Measurements from ENCODE around the gene SEPTIN8. TPM values are rescaled to one million over a fixed set of nuclear protein-coding genes. Genes with fewer than 3 reads are reported as not detected.

The SEPTIN8 gene
- total RNA-seq, 1 donor from 2014 or later: 38.1 TPM

GRCh38 chr5:132802044-132802684 is 25.1 kb upstream of the SEPTIN8 start:
- DNase-seq (ENCODE audit: low read depth): no peak
- TF ChIP-seq CTCF (conservative IDR thresholded peaks at IDR 0.05; ENCODE audit: low read depth, low read length): peak; percentile 27
- H3K4me3 ChIP-seq (ENCODE audit: low read depth, low read length): no peak overlapping the region

DNA sequence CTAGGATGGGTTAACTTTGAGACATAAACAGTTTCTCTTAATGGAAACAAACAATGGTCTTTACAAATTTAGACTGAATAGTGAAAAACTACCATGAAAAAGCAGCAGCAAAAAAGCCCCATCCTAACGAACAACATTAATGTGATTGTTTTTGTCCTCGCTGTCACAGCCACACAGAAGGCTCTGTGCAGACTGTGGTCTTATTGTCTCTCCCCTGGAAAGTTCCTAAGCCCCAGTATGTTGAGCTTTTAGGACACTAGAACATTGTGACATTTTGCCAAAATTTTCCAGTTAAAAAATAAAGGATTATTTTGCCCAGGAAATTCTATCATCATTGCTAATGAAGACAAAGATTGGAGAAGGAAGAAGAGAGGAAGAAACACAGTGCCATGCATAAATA is 23.5 kb upstream of the SEPTIN8 start:
- no peak for TF ChIP-seq CTCF (conservative IDR thresholded peaks at IDR 0.05; ENCODE audit: low read depth, low read length)
- no peak overlapping the region for H3K4me3 ChIP-seq (ENCODE audit: low read depth, low read length)
- no peak for DNase-seq (ENCODE audit: low read depth)

DNA sequence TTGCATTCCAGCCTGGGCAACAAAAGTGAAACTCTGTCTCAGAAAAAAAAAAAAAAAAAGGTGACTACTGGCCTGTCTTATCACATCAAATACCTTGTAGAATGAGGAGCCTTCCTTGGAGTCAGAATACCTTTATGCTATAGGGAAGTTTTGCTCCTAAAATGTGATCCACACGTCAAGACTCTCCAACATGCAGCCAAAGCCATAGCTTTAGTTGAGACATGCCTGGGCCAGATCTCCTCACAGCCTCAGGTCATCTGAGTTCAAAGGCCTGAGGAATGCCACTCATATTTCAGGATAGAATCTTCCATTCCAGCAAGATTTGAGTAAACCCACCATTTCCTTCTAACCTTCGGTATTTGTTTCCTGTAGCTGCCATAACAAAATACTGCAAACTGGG is 22.4 kb upstream of the SEPTIN8 start:
- no peak for TF ChIP-seq CTCF (conservative IDR thresholded peaks at IDR 0.05; ENCODE audit: low read depth, low read length)
- DNase-seq (ENCODE audit: low read depth): no peak
- H3K4me3 ChIP-seq (ENCODE audit: low read depth, low read length): no peak overlapping the region

DNA sequence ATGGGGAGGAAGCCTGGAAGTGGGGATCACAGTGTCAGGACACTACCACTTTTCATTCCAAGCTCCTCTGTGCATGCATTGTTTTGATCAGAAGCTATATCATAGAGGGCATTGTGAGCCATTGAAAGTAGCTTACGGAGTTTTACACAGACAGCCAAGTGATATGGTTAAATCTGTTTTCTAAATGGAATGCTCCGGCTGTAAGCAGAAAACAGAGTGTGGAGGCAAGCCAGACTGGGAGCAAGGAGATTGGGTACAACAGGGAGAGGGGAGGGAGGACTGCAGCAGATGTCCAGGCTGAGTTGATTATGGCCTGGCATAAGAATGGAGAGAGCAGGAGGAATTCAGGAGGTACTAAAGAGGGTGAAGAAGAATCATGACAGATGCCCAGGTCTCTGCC is 20.6 kb upstream of the SEPTIN8 start:
- TF ChIP-seq CTCF (conservative IDR thresholded peaks at IDR 0.05; ENCODE audit: low read depth, low read length): no peak
- DNase-seq (ENCODE audit: low read depth): no peak
- H3K4me3 ChIP-seq (ENCODE audit: low read depth, low read length): no peak overlapping the region

DNA sequence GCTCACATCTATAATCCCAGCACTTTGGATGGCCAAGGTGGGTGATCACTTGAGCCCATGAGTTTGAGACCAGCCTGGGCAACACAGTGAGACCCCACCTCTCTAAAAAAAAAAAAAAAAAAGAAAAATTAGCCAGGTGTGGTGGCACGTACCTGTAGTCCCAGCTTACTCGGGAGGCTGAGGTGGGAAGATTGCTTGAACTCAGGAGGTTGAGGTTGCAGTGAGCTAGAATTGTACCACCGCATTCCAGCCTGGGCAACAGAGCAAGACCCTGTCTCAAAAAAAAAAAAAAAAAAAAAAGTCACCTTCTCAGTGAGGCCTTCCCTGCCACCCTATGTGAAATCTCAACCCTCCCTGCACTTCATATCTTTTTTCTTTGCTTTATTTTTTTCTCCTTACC is 14.0 kb upstream of the SEPTIN8 start:
- no peak for DNase-seq (ENCODE audit: low read depth)
- no peak for TF ChIP-seq CTCF (conservative IDR thresholded peaks at IDR 0.05; ENCODE audit: low read depth, low read length)
- no peak overlapping the region for H3K4me3 ChIP-seq (ENCODE audit: low read depth, low read length)

- TF ChIP-seq CTCF (conservative IDR thresholded peaks at IDR 0.05; ENCODE audit: low read depth, low read length): no peak
- H3K4me3 ChIP-seq (ENCODE audit: low read depth, low read length): no peak overlapping the region
- DNase-seq (ENCODE audit: low read depth): no peak
Measured at GRCh38 chr5:132790201-132790865, 13.3 kb upstream of the SEPTIN8 start.

Data from epithelial cell of proximal tubule (primary cell).